GM19397 (cell line): ENCODE results near the gene TMEM237.
"Not testable (repeated sequence)": the region's sequence is repeated elsewhere in the genome, so short reads cannot be mapped to it uniquely, and the experiment has no call there.

Experiments used
- ATAC-seq: cut with Tn5 transposase; IDR thresholded peaks from one replicate; pipeline ENCODE4 v1.9.1; 2021; ENCODE audit warnings: mild to moderate bottlenecking, moderate library complexity; ENCODE audit not compliant: unreplicated experiment

Gene TMEM237

GRCh38 chr2:201643216-201643890 lies at the start of gene TMEM237:
Gene TMEM237 (minus strand): TSS chr2:201643503. CDS start chr2:201643400, 103 bp downstream.
- peak; percentile 36 for ATAC-seq

GRCh38 chr2:201685156-201685555 lies 41.9 kb upstream of the TMEM237 start:
- ATAC-seq: no peak

GRCh38 chr2:201680743-201681142 lies 37.4 kb upstream of the TMEM237 start:
- no peak for ATAC-seq

- ATAC-seq: no peak
These were observed 35.1 kb upstream of the TMEM237 start for GRCh38 chr2:201678401-201678800.

- no peak for ATAC-seq
These were observed 32.2 kb upstream of the TMEM237 start for GRCh38 chr2:201675454-201675853.

GRCh38 chr2:201674794-201675193 lies 31.5 kb upstream of the TMEM237 start:
- no peak for ATAC-seq

- ATAC-seq: no peak
These were observed 31.0 kb upstream of the TMEM237 start for GRCh38 chr2:201674298-201674697.

GRCh38 chr2:201673546-201673945 lies 30.2 kb upstream of the TMEM237 start:
- ATAC-seq: no peak

- ATAC-seq: not testable (repeated sequence)
These were observed 27.9 kb upstream of the TMEM237 start for GRCh38 chr2:201671205-201671604.

GRCh38 chr2:201669865-201670264 lies 26.6 kb upstream of the TMEM237 start:
- no peak for ATAC-seq

GRCh38 chr2:201668402-201668910 lies 25.2 kb upstream of the TMEM237 start:
- ATAC-seq: no peak

- ATAC-seq: no peak
These were observed 21.0 kb upstream of the TMEM237 start for GRCh38 chr2:201664334-201664733.

GRCh38 chr2:201661366-201661765 lies 18.1 kb upstream of the TMEM237 start:
- ATAC-seq: no peak

- no peak for ATAC-seq
These were observed 17.1 kb upstream of the TMEM237 start for GRCh38 chr2:201660293-201660895.

- ATAC-seq: no peak
These were observed 13.4 kb upstream of the TMEM237 start for GRCh38 chr2:201656740-201657139.

- ATAC-seq: no peak
These were observed 12.8 kb upstream of the TMEM237 start for GRCh38 chr2:201656102-201656501.

- ATAC-seq: no peak
These were observed 11.5 kb upstream of the TMEM237 start for GRCh38 chr2:201654616-201655384.

GRCh38 chr2:201653221-201653620 lies 9.9 kb upstream of the TMEM237 start:
- ATAC-seq: no peak

GRCh38 chr2:201649442-201649841 lies 6.1 kb upstream of the TMEM237 start:
- no peak for ATAC-seq

GRCh38 chr2:201647431-201647830 lies 4.1 kb upstream of the TMEM237 start:
- no peak for ATAC-seq

- no peak for ATAC-seq
These were observed 698 bp upstream of the TMEM237 start for GRCh38 chr2:201644001-201644400.
